Activated CD4-positive, alpha-beta T cell treated with anti-CD3 and anti-CD28 coated beads, Interleukin-2, amount 50 U/mL, for 16 hours (primary cell): ENCODE results near the gene USP47.

Experiments used
- DNase-seq: peaks from one replicate; pipeline ENCODE4 v3.0.0-alpha.2; 2020

The USP47 gene

GRCh38 chr11:11942668-11943067 is 100.9 kb downstream of the USP47 start:
- no peak for DNase-seq

GRCh38 chr11:11944444-11944843 is 102.7 kb downstream of the USP47 start:
- DNase-seq = no peak

GRCh38 chr11:11946180-11946579 is 104.4 kb downstream of the USP47 start:
- DNase-seq = no peak

- no peak for DNase-seq
Measured at GRCh38 chr11:11946878-11947277, 105.1 kb downstream of the USP47 start.

GRCh38 chr11:11947825-11948224 is 106.1 kb downstream of the USP47 start:
- no peak for DNase-seq

DNA sequence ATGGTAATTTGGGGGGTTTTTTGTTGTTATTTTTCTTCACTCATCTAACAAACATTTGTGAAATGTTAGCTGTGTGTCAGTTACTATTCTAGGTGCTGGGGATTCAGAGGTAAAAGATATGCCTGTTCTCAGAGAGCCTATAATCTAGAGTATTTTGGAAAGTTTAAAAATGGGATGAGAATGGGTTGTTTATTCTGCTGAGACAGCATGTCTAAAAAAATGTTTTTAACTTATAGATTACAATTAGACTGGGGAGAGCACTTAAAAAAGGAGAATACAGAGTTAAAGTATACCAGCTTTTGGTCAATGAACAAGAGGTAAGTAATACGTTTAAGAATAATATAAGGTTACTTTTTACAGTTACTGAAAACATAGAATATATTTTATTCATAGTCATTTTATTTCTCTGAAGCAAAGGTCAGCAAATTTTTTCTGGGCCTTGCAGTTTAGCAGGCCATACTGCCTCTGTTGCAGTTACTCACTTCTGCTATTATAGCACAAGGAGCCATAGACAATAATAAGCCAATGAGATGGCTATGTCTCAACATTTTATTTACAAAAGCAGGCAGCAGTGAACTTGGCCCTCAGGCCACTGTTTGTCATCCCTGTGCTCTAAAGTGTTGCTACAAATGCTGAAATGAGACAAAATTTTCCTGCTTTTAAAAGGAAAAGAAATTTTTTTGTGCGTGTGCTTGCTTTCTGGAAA is 106.6 kb downstream of the USP47 start:
- no peak for DNase-seq

- no peak for DNase-seq
Measured at GRCh38 chr11:11949482-11949881, 107.7 kb downstream of the USP47 start.

GRCh38 chr11:11952036-11952435 is 110.3 kb downstream of the USP47 start:
- DNase-seq = no peak

DNA sequence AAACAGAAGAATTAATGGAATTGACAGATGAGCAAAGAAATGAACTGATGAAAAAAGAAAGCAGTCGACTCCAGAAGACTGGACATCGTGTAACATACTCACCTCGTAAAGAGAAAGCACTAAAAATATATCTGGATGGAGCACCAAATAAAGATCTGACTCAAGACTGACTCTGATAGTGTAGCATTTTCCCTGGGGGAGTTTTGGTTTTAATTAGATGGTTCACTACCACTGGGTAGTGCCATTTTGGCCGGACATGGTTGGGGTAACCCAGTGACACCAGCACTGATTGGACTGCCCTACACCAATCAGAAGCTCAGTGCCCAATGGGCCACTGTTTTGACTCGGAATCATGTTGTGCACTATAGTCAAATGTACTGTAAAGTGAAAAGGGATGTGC is 114.2 kb downstream of the USP47 start:
- DNase-seq = no peak

DNA sequence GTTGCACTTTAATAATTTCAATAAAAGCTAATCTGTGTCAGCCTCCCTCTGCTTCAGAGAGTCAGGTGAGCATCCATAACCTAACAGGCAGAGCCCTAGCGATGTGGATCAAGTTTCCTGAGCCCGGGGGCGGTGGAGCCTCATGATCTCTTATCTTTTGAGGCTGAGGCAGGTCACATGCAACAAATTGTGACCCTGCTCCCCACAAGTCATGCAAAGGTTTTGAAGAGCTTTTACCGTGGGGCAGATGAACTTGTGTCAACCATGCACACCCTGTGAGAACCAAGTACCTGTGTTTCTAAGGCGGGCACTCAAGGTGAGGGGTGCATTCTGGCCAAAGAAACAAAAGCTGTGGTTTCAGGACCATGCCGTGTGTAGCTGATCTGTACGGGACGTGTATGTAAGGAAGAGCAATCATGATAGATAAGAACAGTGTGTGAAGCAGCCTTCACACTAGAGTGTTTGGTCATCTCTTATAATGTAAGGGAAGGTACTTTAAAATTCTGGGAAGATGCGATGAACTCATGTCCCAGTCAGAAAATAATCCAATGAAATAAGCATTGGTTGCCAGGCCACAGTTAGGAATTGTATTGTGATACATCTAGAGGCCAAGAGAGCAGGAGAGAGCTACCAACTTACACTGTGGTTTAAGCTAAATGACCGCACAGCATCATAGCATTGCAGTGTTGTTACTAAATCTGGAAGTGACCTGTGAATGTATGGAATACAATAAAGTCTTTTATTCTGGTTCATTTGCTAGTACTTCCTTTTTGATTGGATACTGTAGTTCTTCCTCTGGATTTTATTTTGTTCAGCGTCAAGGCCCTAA is 116.8 kb downstream of the USP47 start:
- DNase-seq = no peak

DNA sequence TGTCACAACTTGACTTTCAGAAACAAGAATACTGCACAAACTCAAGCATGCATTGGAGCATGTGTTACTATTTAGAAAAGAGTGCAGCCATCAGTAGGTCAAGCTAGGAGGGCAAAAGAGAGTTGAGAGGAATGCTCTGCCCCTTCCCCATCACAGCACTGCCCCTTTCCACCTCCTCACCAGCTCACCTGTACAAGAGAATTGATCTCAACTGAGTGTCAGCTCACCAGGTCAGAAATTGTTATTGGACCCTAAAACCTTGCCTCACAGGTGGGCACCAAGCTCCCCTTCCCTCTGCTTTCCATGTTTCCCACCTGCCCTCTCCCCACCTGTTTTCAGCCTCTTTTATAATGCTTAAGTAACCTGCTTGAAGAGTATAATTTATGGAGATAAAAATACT is 117.8 kb downstream of the USP47 start:
- no peak for DNase-seq

- peak; percentile 15 for DNase-seq
Measured at GRCh38 chr11:11960687-11961086, 118.9 kb downstream of the USP47 start.

DNA sequence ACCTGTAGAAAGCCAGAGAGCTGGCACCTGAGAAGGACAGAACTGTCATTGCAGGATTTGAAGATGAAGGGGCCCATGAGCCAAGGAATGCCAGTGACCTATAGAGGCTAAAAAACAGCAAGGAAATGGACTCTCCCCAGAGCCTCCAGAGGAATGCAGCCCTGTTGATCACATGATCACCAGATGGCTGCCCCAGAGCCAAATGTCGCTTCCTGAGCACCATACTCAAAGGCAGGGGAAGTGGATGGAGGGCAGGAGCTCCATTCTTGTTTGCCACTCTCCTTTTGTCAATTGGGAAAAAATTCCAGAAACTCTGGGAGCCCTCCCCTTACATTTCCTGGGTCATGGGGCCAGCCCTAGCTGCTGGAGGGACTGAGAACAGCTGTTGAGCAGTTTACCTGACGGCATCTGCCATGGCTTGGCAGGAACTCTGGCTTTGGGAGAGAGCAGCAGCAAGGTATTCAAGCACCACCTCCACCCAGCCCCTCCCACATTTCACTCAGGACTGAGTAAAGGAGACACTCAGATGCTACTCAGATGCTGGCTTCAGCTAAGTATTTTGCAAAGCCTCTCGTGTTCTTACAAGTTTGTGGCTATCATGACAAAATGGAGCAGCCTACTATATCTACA is 119.7 kb downstream of the USP47 start:
- DNase-seq = no peak

DNA sequence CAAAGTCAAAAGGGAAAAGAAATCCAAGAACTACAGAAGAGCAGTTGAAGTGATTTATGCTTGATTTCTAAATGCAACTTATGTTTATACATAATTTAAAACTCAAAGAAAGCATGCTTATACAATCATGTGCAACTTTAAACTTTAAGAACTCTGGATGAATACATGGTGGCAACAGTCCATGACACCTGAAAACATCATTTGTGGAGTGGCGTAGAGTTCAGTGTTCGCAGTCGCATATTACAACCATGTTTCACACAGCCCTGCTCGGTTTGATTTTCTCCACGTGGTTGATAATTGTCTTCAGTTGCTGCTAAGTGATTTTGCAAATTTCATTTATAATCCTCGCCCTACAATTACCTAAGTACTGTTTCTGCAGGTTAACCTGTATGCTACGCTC is 121.3 kb downstream of the USP47 start:
- no peak for DNase-seq

- DNase-seq = no peak
Measured at GRCh38 chr11:11963842-11964773, 122.3 kb downstream of the USP47 start.

DNA sequence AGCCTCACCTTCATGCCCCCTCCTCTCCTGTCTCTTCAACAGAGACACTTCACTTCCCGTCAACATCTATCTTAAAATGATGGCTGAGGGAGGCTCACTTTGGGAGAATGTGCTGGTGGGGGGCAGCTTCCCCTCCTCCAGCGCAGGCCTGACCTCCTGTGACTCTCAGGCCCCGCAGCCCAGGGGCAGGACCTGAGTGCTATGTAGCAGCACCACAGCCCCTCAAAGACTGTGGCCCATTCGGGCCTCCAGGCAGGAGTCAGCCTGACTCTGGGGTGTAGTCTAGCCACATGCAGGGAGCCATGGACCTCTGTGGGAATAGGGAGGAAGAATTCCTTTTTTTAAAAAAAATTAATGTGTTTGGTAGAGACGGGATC is 123.0 kb downstream of the USP47 start:
- no peak for DNase-seq

DNA sequence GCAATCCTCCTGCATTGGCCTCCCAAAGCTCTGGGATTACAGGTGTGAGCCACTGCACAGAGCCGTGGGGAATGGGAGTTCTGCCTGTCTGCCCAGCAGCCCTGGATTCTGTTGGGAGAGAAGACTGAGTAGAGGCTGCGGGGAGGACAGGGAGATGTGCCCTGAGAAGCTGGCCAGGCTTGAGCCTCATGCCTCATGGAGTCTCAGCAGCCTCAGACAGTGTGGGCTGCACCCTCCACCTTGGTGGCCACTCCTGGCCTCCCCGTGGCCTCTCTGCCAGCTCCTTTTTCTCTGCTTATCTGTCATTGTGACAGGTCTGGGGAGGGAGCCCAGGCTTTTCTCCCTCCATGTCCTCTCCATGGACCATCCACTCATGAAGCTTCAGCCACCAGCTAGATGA is 123.4 kb downstream of the USP47 start:
- DNase-seq = no peak

GRCh38 chr11:11965656-11966353 is 124.0 kb downstream of the USP47 start:
- DNase-seq = no peak

DNA sequence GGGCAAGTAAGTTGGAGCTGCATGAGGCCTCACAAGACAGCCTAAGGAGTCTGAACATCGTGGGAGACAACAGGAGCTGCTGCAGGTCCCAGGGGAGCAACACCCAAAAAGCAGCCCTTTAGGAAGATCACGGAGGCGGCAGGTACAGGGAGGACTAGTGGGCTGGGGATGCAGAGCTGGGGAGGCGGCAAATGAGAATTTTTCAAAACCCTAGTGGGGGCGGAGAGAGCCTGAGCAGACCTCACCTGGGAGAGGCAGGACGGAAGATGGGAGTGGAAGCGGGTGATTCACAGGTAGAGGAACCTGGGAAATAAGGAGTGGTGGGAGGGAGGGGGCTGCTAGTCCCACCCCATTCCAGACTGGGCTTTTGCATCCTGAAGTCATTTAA is 124.6 kb downstream of the USP47 start:
- no peak for DNase-seq

- DNase-seq = peak; percentile 78
Measured at GRCh38 chr11:11966826-11967668, 125.3 kb downstream of the USP47 start.
